Large intestine (tissue), 3 donors: Measurements from ENCODE around the gene CES2. TPM values are rescaled to one million over a fixed set of nuclear protein-coding genes. Genes with fewer than 3 reads are reported as not detected.
"Not testable (repeated sequence)": the region's sequence is repeated elsewhere in the genome, so short reads cannot be mapped to it uniquely, and the experiment has no call there.

Experiments used
- DNase-seq, 2 donors: peaks; one replicate each; pipeline versions ENCODE4 v3.0.0 to v3.0.0-alpha.2; 2013
- H3K27ac ChIP-seq: one replicate; pipeline ENCODE4 v1.5.1; 2013; ENCODE audit warnings: low read length
- H3K27me3 ChIP-seq: 2 replicates; pipeline ENCODE4 v1.6.1; 2013; ENCODE audit warnings: low read length; ENCODE audit not compliant: control insufficient read depth, insufficient read depth
- H3K36me3 ChIP-seq: 2 replicates; pipeline ENCODE4 v1.6.1; 2013; ENCODE audit warnings: low read length; ENCODE audit not compliant: control insufficient read depth, insufficient read depth
- H3K4me1 ChIP-seq: one replicate; pipeline ENCODE4 v1.6.1; 2013; ENCODE audit warnings: low read length; ENCODE audit not compliant: control insufficient read depth, insufficient read depth
- H3K4me3 ChIP-seq: one replicate; pipeline ENCODE4 v1.5.1; 2013; ENCODE audit warnings: low read length
- H3K9me3 ChIP-seq: one replicate; pipeline ENCODE4 v1.6.1; 2013; ENCODE audit warnings: mild to moderate bottlenecking, low read depth, low read length, moderate library complexity; ENCODE audit not compliant: control insufficient read depth
- WGBS: methylation state at CpG from one replicate; pipeline ENCODE4 v1.1.5; 2013; ENCODE audit warnings: low lambda C conversion rate; ENCODE audit not compliant: insufficient coverage; 5-methylcytosine and 5-hydroxymethylcytosine counted together
- polyA plus RNA-seq: library from polyadenylated mRNA; unstranded; fragments of 120-200 nt; gene quantifications from one replicate; pipeline ENCODE4 v1.2.1, GENCODE V29; 2013

The CES2 gene
- polyA plus RNA-seq, 1 donor = 181 TPM

DNA sequence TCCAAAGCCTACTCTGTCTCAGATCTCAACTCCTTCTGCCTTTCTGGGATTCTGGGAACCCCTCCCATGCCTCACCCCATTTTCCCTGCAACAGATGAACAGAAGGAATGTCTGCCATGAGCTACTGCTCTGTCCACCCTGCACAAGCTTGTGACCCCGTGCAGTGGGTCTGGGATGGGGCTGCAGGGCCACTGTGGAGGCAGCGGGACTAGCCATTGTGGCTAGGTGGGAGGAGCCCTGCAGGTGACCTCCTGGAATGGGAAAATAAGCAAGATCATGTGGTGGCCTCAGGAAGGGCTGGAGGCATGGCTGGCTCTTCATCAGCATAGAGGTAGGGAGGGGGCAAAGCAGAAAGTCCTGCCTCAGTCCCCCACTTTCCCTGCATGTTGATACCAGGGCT is 41.3 kb upstream of the CES2 start:
- Histone ChIP-seq H3K4me1 (peaks cover 22% of the 10 kb centered on the region), H3K27me3 (no peaks in the 10 kb centered on the region), H3K9me3 (no peaks in the 10 kb centered on the region), H3K36me3 (no peaks in the 10 kb centered on the region), H3K27ac (no peak overlapping the region), H3K4me3 (no peak overlapping the region)
- no peak for DNase-seq
- no CpG with 5 or more reads among the region's 2 CpGs for WGBS

DNA sequence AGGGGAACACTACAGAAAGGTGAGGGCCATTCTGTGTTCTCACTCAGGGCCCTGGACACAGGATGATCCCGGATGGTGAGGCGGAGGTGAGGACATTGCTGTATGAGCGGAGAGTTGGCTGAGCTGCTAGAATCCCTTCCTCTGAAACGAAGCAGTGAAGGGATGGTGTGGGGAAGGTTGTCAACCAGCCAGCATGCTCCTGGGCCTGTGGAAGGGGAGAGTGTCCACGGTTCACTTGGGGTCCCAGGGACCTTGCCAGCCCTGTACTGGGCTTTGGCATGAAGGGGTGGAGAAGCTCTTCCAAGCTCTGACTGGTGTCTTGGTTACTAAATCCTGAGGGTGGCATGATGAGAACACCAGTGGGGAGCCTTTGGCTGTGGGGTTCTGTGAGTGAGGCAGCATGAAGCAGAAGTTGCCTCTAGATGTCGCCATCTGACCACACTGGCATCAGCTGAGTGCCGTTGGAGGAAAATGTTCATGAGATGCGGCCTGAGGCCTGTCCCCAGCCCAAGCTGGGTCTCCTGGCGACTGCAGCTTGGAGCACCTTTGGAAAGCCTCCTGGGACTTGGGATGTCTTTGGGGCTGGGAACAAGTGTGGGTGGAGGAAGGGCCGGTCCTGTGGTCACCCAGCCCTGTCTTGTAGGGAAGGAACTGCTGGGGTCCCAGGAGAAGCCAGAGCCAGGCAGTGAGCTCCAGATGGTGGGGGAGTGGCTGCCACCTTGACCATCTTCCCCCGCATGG is 40.2 kb upstream of the CES2 start:
- WGBS = no CpG with 5 or more reads among the region's 11 CpGs
- no peak overlapping the region for H3K27ac ChIP-seq

DNA sequence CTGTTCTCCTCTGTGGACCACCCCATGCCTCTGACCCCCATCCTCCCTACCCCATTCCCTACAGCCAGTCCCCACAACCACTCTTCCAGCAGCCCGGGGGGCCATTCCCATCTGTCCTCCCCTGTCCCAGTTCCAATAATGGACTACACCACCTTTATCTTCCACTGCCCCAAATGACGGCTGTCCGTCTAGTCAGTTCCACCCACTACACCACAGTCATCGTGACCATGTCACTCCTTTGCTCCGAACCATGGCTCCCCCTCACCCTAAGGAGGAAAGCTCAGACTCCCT is 39.7 kb upstream of the CES2 start:
- peak overlapping the region; percentile 7 for H3K27ac ChIP-seq
- no peak for DNase-seq

More for the DNA sequence above, 40.2 kb upstream of the CES2 start:
- no peaks in the 10 kb centered on the region for H3K27me3 ChIP-seq
- DNase-seq = peak; percentile 73 to 75
- H3K36me3 ChIP-seq = no peaks in the 10 kb centered on the region
- H3K4me1 ChIP-seq = peaks cover 33% of the 10 kb centered on the region
- H3K4me3 ChIP-seq = no peak overlapping the region
- no peaks in the 10 kb centered on the region for H3K9me3 ChIP-seq

DNA sequence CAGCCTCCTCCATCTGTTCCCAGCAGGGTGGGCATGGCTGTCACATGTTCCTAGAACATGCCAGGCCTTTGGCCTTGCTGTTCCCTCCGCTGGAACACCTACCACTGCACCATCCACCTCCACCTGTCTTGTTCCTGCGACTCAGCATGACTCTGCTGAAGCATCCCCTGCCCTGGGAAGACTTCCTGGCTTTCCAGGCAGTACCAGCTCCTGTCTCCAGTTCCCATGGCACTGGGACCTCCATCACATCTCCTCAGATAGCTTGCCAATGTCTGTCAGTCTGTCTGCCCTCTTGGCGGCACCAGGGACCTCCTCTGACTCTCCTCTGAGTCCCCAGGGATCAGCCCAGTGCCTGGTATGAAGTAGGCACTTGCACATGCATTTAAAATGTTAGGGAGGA is 39.3 kb upstream of the CES2 start:
- Histone ChIP-seq H3K4me3 (no peak overlapping the region), H3K27me3 (no peaks in the 10 kb centered on the region), H3K9me3 (no peaks in the 10 kb centered on the region), H3K36me3 (no peaks in the 10 kb centered on the region), H3K4me1 (peaks cover 41% of the 10 kb centered on the region), H3K27ac (peak overlapping the region; percentile 7)
- WGBS = no CpG with 5 or more reads among the region's 3 CpGs
- DNase-seq = no peak

More for the DNA sequence above, 39.7 kb upstream of the CES2 start:
- no peak overlapping the region for H3K4me3 ChIP-seq
- H3K36me3 ChIP-seq = no peaks in the 10 kb centered on the region
- H3K4me1 ChIP-seq = peaks cover 38% of the 10 kb centered on the region
- no peaks in the 10 kb centered on the region for H3K9me3 ChIP-seq
- no CpG with 5 or more reads among the region's 5 CpGs for WGBS
- no peaks in the 10 kb centered on the region for H3K27me3 ChIP-seq

DNA sequence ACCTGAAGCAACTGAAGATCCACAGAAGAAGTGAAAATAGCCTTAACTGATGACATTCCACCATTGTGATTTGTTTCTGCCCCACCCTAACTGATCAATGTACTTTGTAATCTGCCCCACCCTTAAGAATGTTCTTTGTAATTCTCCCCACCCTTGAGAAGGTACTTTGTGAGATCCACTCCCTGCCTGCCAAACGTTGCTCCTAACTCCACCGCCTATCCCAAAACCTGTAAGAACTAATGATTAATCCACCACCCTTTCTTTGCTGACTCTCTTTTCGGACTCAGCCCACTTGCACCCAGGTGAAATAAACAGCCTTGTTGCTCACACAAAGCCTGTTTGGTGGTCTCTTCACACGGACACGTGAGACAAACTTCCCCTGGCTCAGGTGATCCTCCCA is 38.6 kb upstream of the CES2 start:
- H3K4me3 ChIP-seq, H3K27me3 ChIP-seq, H3K9me3 ChIP-seq, H3K36me3 ChIP-seq: not testable (repeated sequence)
- no CpG with 5 or more reads among the region's 5 CpGs for WGBS
- H3K4me1 ChIP-seq = peaks cover 48% of the 10 kb centered on the region
- peak in 1 of 2 donors; percentile 53 for DNase-seq
- H3K27ac ChIP-seq = peak overlapping the region; percentile 52

DNA sequence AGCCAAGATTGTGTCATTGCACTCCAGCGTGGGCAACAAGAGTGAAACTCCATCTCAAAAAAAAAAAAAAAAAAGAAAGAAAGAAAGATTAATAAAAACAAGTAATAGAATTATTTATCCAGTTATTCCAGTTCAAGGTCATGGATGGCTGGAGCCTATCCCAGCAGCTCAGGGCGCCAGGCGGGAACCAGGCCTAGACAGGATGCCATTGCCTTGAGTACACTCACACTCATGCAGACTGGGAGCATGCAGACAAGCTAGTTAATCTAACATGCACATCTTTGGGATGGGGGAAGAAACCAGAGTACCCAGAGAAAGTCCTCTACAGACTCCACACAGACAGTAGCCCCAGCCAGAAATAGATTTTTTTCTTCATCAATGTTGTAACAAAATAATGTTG is 37.1 kb upstream of the CES2 start:
- Histone ChIP-seq H3K27ac (no peak overlapping the region), H3K4me3 (no peak overlapping the region), H3K27me3 (no peaks in the 10 kb centered on the region), H3K36me3 (no peaks in the 10 kb centered on the region), H3K4me1 (peaks cover 49% of the 10 kb centered on the region), H3K9me3 (no peaks in the 10 kb centered on the region)
- 90% methylated on average over 2 of the region's 3 CpGs for WGBS
- DNase-seq = no peak

DNA sequence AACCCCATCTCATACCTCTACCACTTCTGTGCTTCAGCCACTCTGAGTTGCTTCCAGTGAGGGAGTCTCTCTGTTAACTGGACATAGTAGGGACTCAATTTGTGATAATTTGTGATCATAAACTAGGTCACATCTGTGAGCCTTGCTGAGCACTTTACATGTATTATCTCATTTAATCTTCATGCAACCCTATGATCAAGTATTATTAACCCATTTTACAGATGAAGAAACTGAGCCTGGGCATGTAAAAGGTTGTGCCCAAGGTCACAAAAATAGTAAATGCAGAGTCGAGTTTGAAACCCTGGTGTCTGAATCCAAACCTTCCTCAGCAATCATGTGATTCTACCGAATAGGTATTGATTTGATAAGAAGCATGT is 36.4 kb upstream of the CES2 start:
- WGBS = no CpG with 5 or more reads among the region's 2 CpGs
- no peak for DNase-seq
- Histone ChIP-seq H3K9me3 (no peaks in the 10 kb centered on the region), H3K4me3 (no peak overlapping the region), H3K27me3 (no peaks in the 10 kb centered on the region), H3K27ac (peak overlapping the region; percentile 75), H3K4me1 (peaks cover 56% of the 10 kb centered on the region), H3K36me3 (no peaks in the 10 kb centered on the region)

DNA sequence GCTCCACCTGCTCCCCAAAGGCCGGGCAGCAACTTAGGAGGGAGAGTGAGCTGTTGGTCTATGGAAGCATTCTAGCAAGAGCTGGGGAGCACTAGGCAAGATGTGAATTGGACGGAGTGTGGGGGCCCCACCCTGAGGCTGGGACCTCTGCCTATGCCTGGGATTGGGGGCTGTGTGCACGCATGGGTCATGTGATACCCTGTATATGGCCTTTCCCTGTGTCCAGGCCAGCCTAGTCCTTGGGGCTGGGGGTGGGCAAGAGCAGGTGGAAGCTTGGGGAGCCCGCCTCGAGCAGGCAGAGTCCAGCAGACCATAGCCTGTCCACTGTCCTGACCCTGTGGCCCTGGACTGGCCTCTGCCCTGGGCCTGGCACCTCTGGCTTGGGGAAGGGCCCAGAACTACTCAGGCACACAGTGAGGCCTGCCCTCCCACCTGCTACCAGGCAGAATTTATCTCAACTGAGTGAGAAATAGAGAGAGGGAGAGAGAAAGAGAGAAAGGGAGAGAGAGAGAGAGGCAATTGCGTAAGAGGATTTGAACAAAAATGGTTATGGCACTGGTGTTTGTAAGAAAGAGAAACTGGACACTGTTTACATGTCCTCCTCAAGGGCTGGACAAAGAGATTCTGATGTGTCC is 35.9 kb upstream of the CES2 start:
- H3K27ac ChIP-seq = peak overlapping the region; percentile 75
- no peaks in the 10 kb centered on the region for H3K36me3 ChIP-seq
- H3K4me1 ChIP-seq = peaks cover 61% of the 10 kb centered on the region
- no CpG with 5 or more reads among the region's 6 CpGs for WGBS
- H3K4me3 ChIP-seq = no peak overlapping the region
- H3K27me3 ChIP-seq = no peaks in the 10 kb centered on the region
- peak in 1 of 2 donors; percentile 46 for DNase-seq
- no peaks in the 10 kb centered on the region for H3K9me3 ChIP-seq

DNA sequence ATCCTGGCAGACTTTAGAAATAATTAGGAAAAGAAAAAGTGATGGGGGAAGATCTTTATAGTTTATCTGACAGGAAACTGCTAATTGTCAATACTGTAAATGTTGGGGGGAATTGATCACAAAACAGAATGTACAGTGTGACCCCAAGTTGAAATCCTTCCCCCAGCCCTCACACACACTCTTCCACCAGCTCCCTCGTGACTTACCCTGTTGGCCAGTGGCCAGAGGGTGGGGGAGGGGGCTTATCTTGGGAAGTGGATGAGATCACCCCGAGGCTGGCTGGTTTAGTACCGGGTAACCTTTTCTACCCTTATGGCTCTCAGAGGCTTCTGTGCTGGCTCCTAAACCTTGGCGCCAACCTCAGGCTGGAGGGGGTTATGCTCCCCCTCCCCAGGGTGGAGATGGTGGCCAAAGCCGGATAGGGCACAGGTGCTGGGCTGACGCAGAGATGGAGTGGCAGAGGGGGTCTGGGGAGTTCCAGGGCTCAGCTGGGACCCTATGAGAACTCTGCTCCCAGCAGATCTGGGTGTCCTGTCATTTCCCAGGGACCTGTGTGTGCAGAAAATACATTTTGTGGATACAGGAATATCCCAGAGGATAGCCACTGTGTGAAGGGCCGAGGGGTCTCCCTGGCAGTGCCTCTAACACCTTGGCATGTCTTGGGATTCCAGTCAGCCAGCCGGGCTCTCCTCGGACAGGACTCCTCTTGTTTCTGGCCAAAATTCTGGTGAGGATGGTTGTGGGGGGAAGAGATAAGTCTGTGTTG is 35.2 kb upstream of the CES2 start:
- H3K36me3 ChIP-seq = no peaks in the 10 kb centered on the region
- peaks cover 68% of the 10 kb centered on the region for H3K4me1 ChIP-seq
- no peaks in the 10 kb centered on the region for H3K9me3 ChIP-seq
- no peaks in the 10 kb centered on the region for H3K27me3 ChIP-seq
- no peak overlapping the region for H3K4me3 ChIP-seq
- H3K27ac ChIP-seq = peak overlapping the region; percentile 75
- no CpG with 5 or more reads among the region's 9 CpGs for WGBS
- peak; percentile 92 to 95 for DNase-seq

DNA sequence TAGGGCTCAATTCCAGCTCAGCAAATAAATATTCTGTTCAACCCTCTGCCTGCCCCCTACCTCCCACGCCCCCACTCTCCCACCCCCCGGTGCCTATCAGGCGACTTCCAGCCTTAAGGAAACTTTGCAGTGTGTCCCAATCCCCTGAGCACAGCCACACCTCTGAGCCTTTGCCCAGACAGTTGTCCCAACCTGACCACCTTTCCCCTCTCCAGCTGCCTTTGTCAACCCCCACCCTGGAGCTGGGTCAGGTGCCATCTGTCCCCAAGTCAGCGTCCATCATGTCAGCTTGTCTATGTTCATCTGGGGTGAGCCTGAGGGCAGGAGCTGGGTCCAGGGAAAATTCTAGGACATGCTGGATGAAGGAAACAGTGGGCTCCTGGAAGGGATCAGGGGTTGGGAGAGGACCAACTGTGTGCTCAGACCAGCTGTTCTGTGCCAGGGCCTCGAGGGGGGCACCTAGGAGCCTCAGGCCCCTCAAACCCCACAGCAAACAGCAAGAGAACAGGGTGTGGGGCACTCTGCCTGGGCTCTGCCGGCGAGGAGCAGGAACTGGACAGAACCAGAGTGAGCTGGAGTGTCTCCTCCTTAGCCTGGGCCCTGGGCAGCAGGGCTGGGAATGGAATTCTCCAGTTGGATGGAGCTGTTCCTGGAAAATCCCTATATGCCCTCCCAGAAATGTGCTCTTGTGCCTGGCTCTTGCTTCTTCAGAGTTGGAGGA is 34.4 kb upstream of the CES2 start:
- Histone ChIP-seq H3K4me1 (peaks cover 69% of the 10 kb centered on the region), H3K27me3 (no peaks in the 10 kb centered on the region), H3K27ac (peak overlapping the region; percentile 75), H3K4me3 (no peak overlapping the region), H3K9me3 (no peaks in the 10 kb centered on the region), H3K36me3 (no peaks in the 10 kb centered on the region)
- DNase-seq = peak; percentile 73 to 85
- WGBS = no CpG with 5 or more reads among the region's 7 CpGs
